Ishikawa (cell line): ENCODE data around the gene PODN.

ENCODE experiments used
- YY1 ChIP-seq: IDR thresholded peaks from 2 replicates; pipeline ENCODE4 v1.6.1; 2012; ENCODE audit warnings: low read depth
- TF ChIP-seq, protein P1 (sequence below): IDR thresholded peaks from 2 replicates; pipeline ENCODE4 v1.6.1; 2012; ENCODE audit warnings: low read depth, mild to moderate bottlenecking

DNA sequence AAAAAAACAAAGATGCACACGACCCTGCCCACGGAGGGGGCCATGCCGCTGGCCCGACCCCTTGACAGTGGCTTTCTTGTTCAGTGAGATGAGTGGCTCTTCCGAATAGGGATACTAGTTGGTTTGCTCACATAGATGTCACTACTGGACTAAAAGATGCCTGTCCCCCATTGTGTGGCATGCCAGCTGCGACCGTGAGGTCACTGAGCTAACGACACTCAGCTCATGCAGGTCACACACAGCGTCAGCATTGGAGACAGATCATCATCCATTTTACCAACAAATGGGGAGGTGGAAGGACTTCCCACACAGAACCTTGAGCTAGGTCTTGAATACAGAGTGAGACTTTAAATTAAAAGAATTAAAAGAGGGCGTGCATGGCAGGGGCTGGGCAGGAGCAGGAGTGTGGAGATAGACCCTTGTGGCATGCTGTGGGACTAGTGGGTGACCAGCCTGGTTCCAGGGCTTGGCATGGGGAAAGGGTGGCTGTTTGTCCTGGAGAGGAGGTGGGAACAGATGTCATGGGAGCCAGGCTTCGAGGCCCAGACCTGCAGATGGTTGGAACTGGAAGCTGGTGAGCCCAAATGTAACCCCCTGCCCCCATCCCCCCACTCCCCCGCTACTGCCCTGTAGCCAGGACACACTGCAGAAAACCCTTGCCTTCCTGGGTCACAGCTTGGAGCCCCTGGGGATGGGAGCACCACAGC lies 68.0 kb downstream of the PODN start:
- TF ChIP-seq, protein P1, sequence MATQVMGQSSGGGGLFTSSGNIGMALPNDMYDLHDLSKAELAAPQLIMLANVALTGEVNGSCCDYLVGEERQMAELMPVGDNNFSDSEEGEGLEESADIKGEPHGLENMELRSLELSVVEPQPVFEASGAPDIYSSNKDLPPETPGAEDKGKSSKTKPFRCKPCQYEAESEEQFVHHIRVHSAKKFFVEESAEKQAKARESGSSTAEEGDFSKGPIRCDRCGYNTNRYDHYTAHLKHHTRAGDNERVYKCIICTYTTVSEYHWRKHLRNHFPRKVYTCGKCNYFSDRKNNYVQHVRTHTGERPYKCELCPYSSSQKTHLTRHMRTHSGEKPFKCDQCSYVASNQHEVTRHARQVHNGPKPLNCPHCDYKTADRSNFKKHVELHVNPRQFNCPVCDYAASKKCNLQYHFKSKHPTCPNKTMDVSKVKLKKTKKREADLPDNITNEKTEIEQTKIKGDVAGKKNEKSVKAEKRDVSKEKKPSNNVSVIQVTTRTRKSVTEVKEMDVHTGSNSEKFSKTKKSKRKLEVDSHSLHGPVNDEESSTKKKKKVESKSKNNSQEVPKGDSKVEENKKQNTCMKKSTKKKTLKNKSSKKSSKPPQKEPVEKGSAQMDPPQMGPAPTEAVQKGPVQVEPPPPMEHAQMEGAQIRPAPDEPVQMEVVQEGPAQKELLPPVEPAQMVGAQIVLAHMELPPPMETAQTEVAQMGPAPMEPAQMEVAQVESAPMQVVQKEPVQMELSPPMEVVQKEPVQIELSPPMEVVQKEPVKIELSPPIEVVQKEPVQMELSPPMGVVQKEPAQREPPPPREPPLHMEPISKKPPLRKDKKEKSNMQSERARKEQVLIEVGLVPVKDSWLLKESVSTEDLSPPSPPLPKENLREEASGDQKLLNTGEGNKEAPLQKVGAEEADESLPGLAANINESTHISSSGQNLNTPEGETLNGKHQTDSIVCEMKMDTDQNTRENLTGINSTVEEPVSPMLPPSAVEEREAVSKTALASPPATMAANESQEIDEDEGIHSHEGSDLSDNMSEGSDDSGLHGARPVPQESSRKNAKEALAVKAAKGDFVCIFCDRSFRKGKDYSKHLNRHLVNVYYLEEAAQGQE, result no peak
- TF ChIP-seq YY1, result no peak
